Skeletal muscle satellite cell (primary cell): ENCODE results near the gene SLC13A3.

Experiments
- H3K27me3 ChIP-seq: 2 replicates; pipeline ENCODE4 v1.7.0; 2013; ENCODE audit warnings: low read length; ENCODE audit not compliant: control insufficient read depth, insufficient read depth
- H3K36me3 ChIP-seq: 2 replicates; pipeline ENCODE4 v1.7.0; 2013; ENCODE audit warnings: mild to moderate bottlenecking, control low read depth, low read length; ENCODE audit not compliant: insufficient read depth
- H3K4me1 ChIP-seq: 2 replicates; pipeline ENCODE4 v1.7.0; 2013; ENCODE audit warnings: low read length; ENCODE audit not compliant: control insufficient read depth, insufficient read depth
- H3K4me2 ChIP-seq: 2 replicates; pipeline ENCODE4 v1.7.0; 2013; ENCODE audit warnings: mild to moderate bottlenecking, low read length
- H3K4me3 ChIP-seq: 2 replicates; pipeline ENCODE4 v1.7.0; 2013; ENCODE audit warnings: low read length
- H3K9ac ChIP-seq: 2 replicates; pipeline ENCODE4 v1.7.0; 2013; ENCODE audit warnings: mild to moderate bottlenecking, low read depth, low read length, moderate library complexity
- H3K9me3 ChIP-seq: replicated peaks from 2 replicates; pipeline ENCODE4 v1.7.0; 2013; ENCODE audit warnings: mild to moderate bottlenecking, control low read depth, low read length

Gene SLC13A3

GRCh38 chr20:46555370-46555956 is 95.8 kb downstream of the SLC13A3 start:
- H3K4me3 ChIP-seq = no peak overlapping the region
- no peaks in the 10 kb centered on the region for H3K36me3 ChIP-seq
- H3K9me3 ChIP-seq = no peaks in the 10 kb centered on the region
- H3K4me2 ChIP-seq = no peak overlapping the region
- peaks cover 6% of the 10 kb centered on the region for H3K27me3 ChIP-seq
- no peak overlapping the region for H3K9ac ChIP-seq
- H3K4me1 ChIP-seq = no peaks in the 10 kb centered on the region

GRCh38 chr20:46554828-46555227 is 96.4 kb downstream of the SLC13A3 start:
- H3K4me3 ChIP-seq = no peak overlapping the region
- no peak overlapping the region for H3K4me2 ChIP-seq
- H3K9me3 ChIP-seq = no peaks in the 10 kb centered on the region
- peaks cover 11% of the 10 kb centered on the region for H3K27me3 ChIP-seq
- H3K36me3 ChIP-seq = no peaks in the 10 kb centered on the region
- no peak overlapping the region for H3K9ac ChIP-seq
- H3K4me1 ChIP-seq = no peaks in the 10 kb centered on the region

GRCh38 chr20:46553926-46554325 is 97.3 kb downstream of the SLC13A3 start:
- H3K4me2 ChIP-seq = no peak overlapping the region
- H3K4me1 ChIP-seq = no peaks in the 10 kb centered on the region
- H3K9me3 ChIP-seq = no peaks in the 10 kb centered on the region
- H3K27me3 ChIP-seq = peaks cover 12% of the 10 kb centered on the region
- H3K36me3 ChIP-seq = no peaks in the 10 kb centered on the region
- no peak overlapping the region for H3K9ac ChIP-seq
- H3K4me3 ChIP-seq = no peak overlapping the region

DNA sequence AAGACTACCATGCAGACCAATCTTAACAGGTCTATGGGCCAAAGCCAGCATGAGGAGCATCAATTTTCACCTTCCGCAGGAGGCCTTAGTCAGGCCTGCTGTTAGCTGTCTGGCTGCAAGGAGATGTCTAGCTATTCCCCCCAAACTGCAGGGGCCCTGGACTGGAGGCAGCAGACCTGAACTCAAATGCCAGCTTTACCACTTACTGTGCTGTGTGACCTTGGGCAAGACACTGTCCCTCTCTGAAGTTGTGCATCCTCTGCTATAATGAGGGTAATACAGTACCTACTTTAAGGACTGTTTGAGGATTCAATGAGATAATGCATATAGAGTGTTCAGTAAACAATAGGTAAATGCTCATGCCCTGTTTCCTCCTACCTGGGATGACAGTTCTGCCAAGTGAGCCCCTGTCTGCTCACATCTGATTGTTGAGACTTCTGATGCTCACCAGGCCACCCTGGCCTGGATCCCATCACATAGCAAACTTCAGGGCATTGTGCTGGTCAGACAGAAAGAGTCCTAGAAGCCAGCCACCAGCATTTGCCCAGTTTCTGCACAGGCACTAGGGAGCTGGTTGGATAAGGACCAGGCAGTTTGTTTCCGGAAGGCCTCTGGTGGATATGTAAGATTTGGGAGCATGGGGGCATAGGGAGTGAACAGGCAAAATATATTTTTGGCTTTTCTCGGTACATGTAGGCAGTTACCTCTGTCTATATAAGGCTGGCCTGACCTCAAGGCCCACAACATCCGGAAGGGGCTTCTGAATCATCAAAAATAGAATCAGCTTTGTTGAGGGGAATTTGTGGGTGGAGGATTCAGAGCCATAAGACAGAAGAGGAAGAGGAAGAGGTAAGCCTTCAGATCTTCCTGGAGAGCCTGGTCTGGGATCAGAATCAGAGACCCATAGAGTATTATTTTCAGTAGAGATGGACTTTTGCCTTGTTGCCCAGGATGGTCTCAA is 98.5 kb downstream of the SLC13A3 start:
- H3K27me3 ChIP-seq = peaks cover 16% of the 10 kb centered on the region
- H3K4me3 ChIP-seq = no peak overlapping the region
- H3K9ac ChIP-seq = no peak overlapping the region
- H3K4me1 ChIP-seq = no peaks in the 10 kb centered on the region
- no peaks in the 10 kb centered on the region for H3K9me3 ChIP-seq
- no peak overlapping the region for H3K4me2 ChIP-seq
- no peaks in the 10 kb centered on the region for H3K36me3 ChIP-seq

DNA sequence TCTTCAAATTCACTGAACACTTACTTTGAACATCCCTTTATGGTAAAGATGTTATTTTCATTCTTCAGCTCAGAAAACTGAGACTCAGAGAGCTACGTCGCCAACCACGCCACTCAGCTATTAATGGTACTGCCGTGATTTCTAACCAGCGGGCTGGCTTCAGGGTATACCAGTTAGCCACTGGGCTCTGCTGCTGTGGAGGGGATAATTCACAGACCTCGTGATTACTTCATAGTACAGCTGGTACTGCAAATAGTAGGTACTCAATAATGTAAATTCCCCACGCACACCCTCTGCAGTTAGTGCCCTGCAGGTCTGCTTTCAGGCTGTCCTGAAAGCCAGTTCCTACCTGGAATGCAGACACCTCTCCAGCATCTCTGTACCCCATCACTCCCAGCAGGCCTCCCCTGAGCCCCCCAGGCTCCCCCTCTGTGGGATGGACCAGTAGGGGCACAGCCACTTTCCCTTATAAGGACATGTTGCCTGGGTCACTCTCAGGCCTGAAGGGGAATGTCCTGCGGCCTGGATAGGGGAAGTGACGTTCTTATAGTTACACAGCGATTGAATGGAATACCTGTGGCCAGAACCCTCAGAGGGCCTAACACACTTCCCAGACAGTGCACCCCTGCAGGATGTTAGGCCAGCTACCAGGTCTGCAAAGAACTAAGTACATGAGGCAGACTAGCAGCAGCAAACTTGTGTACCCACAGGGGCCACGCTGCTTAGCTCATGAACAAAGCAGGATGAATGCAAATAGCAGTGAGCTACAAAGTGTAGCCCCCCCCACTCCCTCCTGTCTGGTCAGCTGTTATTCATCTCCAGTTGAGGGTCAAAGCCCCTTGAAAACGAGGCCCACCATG is 99.5 kb downstream of the SLC13A3 start:
- Histone ChIP-seq H3K9ac (no peak overlapping the region), H3K4me3 (no peak overlapping the region), H3K36me3 (no peaks in the 10 kb centered on the region), H3K27me3 (peaks cover 21% of the 10 kb centered on the region), H3K4me1 (no peaks in the 10 kb centered on the region), H3K9me3 (no peaks in the 10 kb centered on the region), H3K4me2 (no peak overlapping the region)

DNA sequence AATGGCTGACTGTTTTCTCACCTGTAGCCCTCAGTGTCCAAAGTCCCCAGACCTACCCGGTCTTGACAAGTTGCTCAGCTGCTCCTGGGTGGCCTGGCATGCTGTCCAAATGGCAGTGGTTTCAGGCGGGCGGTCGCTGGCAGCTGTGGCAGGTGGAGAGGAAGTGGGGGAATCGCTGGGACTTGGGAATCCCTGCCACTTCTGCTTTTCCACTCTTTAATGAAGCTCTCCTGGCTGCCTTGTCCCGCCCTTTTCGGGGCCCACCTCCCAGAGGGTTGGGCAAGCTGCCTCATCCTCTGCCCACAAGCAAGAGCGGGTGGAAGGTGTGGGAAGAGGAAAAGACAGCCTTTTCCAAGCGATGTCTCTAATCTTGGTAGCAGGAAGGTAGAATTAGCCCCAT is 100.8 kb downstream of the SLC13A3 start, which contains the start of gene OCSTAMP:
TSS of gene OCSTAMP (minus strand) at position 194 of the 400 bp plus-strand sequence. CDS start at position 100, 94 bp downstream.
- no peaks in the 10 kb centered on the region for H3K9me3 ChIP-seq
- no peaks in the 10 kb centered on the region for H3K4me1 ChIP-seq
- H3K36me3 ChIP-seq = no peaks in the 10 kb centered on the region
- H3K9ac ChIP-seq = no peak within 1 kb of the TSS
- no peak within 1 kb of the TSS for H3K4me2 ChIP-seq
- peaks cover 20% of the 10 kb centered on the region for H3K27me3 ChIP-seq
- H3K4me3 ChIP-seq = no peak within 1 kb of the TSS

- Histone ChIP-seq H3K4me1 (no peaks in the 10 kb centered on the region), H3K9ac (no peak overlapping the region), H3K9me3 (no peaks in the 10 kb centered on the region), H3K4me3 (no peak overlapping the region), H3K36me3 (no peaks in the 10 kb centered on the region), H3K4me2 (no peak overlapping the region), H3K27me3 (peaks cover 26% of the 10 kb centered on the region)
Measured at GRCh38 chr20:46549188-46549972, 101.9 kb downstream of the SLC13A3 start.

DNA sequence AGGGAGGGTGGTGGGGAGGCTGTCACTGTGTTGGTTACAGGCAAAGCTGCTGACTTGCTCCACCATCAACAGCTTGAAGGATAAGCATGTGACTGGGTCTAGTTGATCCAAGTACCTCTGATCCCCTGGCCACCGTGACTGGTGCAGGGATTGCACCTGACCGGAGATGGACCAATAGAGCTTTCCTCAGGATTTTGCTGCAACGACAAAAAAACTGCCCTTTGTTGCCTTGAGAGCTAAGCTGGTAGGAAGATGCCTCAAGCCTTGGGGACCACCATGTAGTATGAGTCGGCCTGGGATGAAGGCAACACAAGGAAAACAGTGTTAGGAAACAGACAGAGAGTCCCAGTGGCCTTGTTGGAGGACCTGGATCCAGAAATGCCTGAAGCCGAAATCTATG is 102.6 kb downstream of the SLC13A3 start:
- no peak overlapping the region for H3K4me3 ChIP-seq
- H3K27me3 ChIP-seq = peaks cover 29% of the 10 kb centered on the region
- no peaks in the 10 kb centered on the region for H3K36me3 ChIP-seq
- H3K9me3 ChIP-seq = no peaks in the 10 kb centered on the region
- H3K9ac ChIP-seq = no peak overlapping the region
- H3K4me1 ChIP-seq = no peaks in the 10 kb centered on the region
- no peak overlapping the region for H3K4me2 ChIP-seq

- Histone ChIP-seq H3K9ac (no peak overlapping the region), H3K27me3 (peaks cover 29% of the 10 kb centered on the region), H3K4me1 (no peaks in the 10 kb centered on the region), H3K4me2 (no peak overlapping the region), H3K4me3 (no peak overlapping the region), H3K36me3 (no peaks in the 10 kb centered on the region), H3K9me3 (no peaks in the 10 kb centered on the region)
Measured at GRCh38 chr20:46547995-46548394, 103.3 kb downstream of the SLC13A3 start.

DNA sequence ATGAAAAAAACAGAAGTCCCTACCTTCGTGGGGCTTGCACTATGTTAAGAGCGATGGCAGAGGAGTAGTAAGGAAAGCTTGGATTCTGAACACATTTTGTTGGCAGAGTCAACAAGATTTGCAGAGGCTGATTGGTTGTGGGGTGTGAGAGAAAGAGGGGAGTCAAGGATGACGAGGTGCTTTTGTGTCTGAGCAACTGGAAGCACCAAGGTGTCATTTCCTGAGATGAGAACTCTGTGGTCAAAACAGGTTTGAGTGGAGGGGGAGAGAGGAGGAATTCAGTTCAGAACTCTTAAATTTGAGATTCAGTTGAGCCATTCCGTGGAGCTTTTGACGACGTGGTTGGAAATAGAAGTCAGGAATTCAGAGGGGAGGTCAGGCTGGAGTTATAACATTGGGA is 104.3 kb downstream of the SLC13A3 start:
- Histone ChIP-seq H3K27me3 (peaks cover 36% of the 10 kb centered on the region), H3K9me3 (no peaks in the 10 kb centered on the region), H3K4me2 (no peak overlapping the region), H3K4me1 (no peaks in the 10 kb centered on the region), H3K9ac (no peak overlapping the region), H3K36me3 (no peaks in the 10 kb centered on the region), H3K4me3 (no peak overlapping the region)
